ENCODE measurements around the gene CXCL3.

CXCL3 gene

GRCh38 chr4:74055096-74055495, 16.6 kb upstream of the CXCL3 start:
- no peak for DNase-seq (ENCODE audit: low read depth)

DNA sequence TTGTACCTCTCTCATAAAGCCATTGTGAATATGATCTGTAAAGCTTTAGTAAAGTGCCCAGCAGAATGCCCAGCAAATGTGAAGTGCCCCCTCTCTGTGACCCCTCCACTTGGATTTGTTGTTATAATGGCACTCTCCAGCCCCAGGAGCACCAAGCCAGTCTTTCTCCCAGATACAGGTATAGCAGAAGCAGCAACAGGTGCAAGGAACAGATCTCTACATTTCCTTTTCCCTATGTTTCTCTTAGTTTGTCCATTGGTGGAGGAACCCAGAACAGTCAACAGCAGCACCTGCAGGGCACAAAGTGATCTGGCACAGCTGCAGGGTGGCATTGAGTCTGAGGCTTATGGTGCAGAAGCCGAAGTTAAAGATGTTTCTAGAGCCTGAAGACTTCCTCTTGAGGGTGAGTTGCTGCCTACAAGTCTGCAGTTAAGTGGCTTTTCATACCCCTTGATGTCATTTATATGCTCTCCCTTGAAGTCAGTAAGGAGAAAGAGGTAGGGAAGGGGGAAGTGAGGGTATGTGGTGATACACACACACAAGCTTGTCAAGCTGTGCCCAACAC, 16.1 kb upstream of the CXCL3 start:
- no peak for DNase-seq (ENCODE audit: low read depth)

- no peak for DNase-seq (ENCODE audit: low read depth)
Measured at GRCh38 chr4:74047152-74047551, 8.7 kb upstream of the CXCL3 start.

DNA sequence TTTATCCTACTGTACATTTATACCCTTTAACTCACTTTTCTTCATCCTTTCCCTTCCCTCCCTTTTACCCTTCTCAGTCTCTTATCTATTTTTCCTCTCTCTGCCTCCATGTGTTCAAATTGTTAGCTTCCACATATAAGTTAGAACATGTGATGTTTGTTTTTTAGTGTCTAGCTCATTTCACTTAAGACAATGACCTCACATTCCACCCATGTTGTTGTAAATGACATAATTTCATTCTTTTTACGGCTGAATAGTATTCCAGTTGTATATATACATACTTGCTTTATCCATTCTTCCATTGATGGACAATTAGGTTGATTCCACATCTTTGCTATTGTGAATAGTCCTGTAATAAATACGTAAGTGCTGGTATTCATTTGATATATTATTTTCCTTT, 7.3 kb upstream of the CXCL3 start:
- DNase-seq (ENCODE audit: low read depth): no peak

- DNase-seq (ENCODE audit: low read depth): no peak
Measured at GRCh38 chr4:74045247-74045646, 6.8 kb upstream of the CXCL3 start.

DNA sequence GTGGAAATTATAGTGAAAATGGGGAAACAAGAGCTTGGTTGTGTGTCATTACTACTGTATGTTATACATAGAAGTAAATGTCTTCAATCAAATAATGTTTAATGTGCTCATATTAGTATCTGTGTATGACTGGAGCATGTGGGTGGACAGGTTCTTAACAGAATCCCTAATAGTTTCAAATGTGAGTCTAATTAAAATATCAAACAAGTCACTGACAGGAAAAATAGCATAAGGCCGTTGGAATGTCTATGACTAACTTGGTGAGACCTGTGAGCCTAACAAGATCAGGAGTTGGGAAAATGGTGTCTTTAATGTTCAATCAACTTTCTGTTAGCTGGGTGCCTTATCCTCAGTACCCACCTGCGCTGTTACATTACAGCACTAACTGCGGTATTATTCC, 6.2 kb upstream of the CXCL3 start:
- peak; percentile 35 for DNase-seq (ENCODE audit: low read depth)

GRCh38 chr4:74042681-74043080, 4.2 kb upstream of the CXCL3 start:
- no peak for DNase-seq (ENCODE audit: low read depth)

DNA sequence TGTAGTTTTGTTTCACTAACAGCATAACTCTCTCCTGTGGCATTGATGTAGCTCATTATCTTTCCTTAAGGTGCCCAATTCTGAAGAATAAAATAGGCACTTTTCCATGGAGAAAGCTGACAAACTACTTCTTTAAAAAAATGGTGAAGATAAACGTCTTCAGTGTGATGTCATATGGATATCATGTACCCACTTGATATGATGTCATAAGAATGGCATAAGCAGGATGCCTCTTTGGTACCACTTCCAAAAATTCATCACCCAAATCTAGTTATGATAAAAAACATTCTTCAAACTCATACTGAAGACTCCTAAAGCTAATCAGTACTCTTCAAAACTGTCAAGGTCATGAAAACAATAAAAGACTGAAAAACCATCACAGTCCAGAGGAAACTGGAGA, 2.9 kb upstream of the CXCL3 start:
- DNase-seq (ENCODE audit: low read depth): no peak

DNA sequence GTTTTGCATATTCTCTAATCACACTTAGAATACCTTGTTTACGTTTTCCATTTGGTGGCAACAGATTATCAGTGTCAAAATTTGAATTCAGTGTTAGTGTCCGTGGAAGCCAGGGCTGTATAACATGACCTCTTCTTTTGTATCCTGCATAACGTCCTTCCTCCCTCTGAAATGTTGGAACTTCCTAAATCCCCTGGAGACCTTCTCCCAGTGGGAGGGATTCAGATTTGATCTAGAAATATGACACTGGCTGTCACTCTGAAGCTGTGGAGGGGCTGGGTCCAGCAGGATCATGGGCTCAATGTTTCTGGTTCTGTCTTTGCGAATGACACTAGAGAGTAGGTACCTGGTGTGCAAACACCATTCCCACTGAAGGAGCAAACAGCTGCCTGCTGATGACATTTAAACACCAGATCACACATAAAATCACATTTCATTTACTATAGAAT, 850 bp upstream of the CXCL3 start:
- no peak for DNase-seq (ENCODE audit: low read depth)

- no peak for DNase-seq (ENCODE audit: low read depth)
Measured at GRCh38 chr4:74038086-74038424, 434 bp downstream of the CXCL3 start.

DNA sequence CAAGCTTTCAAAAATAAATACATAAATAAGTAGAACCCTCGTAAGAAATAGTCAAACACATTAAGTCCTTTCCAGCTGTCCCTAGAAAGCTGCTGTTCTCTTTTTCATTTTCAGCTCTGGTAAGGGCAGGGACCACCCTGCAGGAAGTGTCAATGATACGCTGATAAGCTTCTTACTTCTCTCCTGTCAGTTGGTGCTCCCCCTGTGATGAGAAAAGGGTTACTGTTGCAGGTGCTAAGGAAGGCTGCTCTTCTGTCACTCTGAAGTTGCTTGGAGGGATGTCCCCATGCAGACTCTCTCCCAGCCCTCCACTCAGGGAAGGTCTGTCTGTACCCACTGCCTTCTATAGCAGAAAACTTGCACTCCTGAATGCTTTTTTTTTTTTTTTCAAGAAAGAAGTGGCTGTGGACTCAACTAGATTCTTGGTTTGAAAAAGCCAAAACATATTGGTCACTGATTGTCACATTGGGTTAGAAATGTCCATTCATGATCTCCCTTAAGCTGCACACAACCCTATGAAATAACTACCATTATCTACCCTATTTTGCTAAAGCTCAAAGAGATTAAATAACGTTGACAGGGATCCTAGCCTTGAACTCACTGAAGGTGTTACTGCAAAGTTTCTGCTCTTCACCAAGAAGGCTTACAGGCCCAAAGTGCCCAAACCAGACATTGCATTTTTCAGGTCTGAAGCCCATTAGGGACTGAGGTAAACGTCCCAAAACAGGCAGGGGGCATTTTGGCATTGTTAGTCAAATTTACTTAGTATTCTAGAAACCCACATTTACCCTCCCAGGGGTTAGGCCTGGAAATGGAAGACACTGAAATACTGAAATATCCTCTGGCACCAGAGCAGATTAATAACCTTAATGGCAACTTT, 1.2 kb downstream of the CXCL3 start:
- DNase-seq (ENCODE audit: low read depth): no peak

DNA sequence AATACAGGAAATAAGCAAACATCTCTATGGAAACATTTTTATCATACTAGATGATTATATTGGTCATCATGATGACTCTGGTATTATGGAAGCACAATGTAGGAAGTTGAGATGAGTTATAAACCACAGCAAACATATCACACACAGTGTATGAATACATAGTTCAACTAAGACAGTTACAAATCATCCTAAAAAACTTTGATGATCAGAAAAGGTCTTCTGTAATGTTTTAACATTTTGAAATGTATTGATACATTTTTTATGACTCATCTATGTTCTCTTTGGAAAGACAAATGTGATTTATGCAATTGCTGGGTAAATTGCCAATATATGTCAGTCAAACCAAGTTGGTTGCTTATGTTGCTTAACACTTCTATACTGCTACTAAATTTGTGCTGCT, 4.8 kb downstream of the CXCL3 start:
- no peak for DNase-seq (ENCODE audit: low read depth)

DNA sequence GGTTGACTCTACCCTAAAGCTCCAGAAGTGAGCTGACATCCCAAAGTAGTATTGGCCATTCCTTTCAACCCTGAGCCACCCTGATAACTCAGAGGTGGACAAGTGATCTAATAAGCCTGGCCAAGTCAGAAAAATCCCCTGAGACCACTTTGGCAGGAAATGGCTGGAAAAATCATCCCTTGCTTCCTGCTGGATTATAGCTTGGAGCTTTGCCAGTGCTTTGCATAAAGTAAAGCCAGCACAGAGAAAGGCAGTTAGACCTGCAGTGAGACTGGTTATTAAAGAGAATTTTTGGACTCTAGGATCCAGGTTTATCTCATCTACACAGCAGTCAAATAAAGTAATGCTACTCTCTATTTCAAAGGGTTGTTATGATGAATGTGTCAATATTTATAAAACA, 6.4 kb downstream of the CXCL3 start:
- peak; percentile 35 for DNase-seq (ENCODE audit: low read depth)

- no peak for DNase-seq (ENCODE audit: low read depth)
Measured at GRCh38 chr4:74031576-74031975, 6.9 kb downstream of the CXCL3 start.

DNA sequence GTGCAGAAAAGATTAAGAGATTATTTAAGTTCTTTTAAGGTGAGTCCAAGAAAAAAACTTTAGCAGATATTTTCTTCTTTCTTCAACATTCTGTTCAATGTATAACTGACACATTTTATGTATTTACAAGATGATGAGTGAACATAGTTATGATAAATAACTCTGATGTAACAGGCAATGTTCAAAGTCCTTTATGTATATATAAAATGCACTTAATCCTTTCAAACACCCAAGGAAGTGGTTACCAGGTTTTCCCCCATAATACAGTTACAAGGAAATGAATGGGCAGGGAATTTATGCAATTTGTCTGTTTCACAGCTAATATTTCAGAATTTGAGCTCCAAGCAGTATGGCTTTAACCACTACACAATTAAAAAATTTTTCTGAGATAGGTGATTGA, 8.2 kb downstream of the CXCL3 start:
- DNase-seq (ENCODE audit: low read depth): no peak

DNA sequence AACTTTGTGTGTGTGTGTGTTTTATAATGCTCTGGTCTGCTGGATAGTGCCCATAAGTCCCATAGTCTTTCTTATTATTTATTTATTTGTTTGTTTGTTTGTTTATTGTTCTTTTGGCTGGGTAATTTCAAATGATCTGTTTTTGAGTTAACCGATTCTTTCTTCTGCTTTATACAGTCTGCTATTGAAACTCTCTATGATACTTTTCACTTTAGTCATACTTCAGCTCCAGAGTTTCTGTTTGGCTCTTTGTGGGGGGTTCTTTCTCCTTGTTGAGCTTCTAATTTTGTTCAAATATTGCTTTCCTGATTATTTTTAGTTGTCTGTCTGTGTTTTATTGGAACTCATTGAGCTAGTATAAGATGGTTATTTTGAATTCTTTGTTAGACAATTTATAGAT, 10.0 kb downstream of the CXCL3 start:
- DNase-seq (ENCODE audit: low read depth): no peak

- DNase-seq (ENCODE audit: low read depth): no peak
Measured at GRCh38 chr4:74023709-74024108, 14.8 kb downstream of the CXCL3 start.

- DNase-seq (ENCODE audit: low read depth): no peak
Measured at GRCh38 chr4:74021601-74022000, 16.9 kb downstream of the CXCL3 start.

DNA sequence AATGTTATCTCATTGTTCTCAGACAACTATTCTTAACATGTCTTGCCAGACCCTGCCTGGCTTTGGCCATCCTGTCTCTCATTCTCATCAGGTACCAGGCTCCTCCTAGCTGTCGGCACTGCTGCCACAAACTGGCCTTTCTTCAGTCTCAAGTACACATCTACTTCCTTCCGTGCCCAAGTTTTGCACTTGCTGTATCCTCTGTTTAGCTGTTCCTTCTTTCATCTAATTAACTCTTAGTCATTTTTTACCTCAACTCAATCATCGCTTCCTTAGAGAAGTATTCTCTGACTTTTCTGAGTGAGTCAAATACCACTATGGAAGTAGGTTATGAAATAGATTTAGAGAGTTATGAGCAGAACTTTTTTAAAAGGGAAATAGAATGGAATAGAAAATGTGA, 19.7 kb downstream of the CXCL3 start:
- DNase-seq (ENCODE audit: low read depth): no peak

DNA sequence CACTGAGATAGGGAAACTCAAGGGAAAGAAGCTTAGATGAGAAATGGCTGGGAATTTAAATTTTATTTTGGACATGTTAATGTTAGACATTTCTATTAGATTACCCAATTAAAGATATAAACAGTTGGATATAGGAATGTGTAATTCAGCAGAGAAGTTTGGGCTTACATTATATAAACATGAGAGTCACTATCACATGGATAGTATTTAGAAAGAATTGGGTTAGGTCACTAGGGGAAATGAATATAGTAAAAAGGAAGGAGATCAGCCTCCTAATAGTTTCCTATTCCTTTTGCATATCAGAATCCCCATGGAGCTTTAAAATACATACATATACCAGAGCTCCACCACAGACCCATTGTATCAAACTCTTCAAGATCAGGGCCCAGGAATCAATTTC, 20.4 kb downstream of the CXCL3 start:
- DNase-seq (ENCODE audit: low read depth): no peak

DNA sequence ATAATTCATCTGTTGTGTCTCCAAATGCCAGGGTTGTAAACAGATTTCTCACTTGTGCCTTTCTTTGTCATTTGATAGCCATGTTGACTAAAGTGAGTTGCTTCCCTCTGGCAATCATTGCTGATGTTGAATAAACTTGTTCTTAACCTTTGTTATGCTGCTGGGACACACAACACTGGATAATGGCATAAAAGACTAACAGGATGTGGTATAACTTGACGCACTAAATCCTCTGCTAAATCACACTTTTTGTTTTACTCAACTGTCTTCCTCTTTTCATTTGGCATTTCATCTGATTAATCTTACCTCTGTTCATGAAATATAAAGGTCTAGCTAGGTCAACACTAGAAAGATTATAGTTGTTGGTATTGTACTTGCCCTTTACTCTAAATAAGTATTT, 22.4 kb downstream of the CXCL3 start:
- DNase-seq (ENCODE audit: low read depth): no peak

DNA sequence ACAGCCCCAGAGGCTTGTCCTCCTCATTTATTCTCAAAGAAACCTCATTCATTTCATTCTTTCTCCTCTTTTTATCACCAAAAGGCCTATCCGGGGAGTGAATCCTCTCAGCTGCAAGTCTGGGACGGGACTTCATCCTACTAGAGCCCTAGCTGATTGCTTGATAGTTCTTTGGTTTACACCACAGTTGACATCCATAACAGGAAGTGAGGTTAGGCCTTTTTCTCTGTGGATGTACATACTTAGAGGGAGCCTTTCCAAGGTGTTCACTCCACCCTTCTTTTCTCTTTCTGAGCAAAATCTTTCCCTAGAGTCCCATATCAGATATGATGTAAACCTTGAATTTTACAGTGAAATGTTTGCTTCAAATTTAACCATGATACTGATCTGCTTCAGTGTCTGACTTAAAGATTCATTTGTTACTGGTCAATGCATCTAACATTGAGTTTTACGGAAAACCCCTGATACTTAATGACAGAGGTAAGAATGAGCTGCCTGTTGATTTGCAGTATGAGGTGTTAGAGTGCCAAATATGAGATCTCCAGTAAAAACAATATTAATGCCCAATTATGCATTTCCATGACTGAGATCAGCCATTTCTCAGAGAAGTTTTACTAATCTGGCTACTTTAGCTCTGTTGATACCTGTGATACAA, 23.2 kb downstream of the CXCL3 start:
- no peak for DNase-seq (ENCODE audit: low read depth)

- no peak for DNase-seq (ENCODE audit: low read depth)
Measured at GRCh38 chr4:74014332-74014731, 24.2 kb downstream of the CXCL3 start.
